ENCODE data around the gene SHISAL2B.

SHISAL2B gene

DNA sequence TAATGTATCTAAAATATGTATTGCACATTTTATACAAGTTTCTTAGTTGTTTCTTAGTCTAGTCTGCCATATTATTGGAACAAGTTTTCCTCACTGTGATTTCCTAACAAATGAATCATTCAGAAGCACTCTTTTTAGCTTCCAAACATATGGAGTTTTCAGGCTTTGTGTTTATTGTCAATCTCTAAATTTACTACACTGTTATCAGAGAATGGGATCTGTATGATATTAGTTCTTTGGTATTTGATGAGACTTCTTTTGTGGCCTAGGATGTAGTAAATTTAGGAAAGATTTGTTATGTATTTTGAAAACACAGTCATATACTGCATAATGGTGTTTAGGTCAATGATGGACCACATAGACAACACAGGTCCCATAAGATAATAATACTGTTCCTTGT lies 52.5 kb downstream of the SHISAL2B start:
- TF ChIP-seq, protein P1, sequence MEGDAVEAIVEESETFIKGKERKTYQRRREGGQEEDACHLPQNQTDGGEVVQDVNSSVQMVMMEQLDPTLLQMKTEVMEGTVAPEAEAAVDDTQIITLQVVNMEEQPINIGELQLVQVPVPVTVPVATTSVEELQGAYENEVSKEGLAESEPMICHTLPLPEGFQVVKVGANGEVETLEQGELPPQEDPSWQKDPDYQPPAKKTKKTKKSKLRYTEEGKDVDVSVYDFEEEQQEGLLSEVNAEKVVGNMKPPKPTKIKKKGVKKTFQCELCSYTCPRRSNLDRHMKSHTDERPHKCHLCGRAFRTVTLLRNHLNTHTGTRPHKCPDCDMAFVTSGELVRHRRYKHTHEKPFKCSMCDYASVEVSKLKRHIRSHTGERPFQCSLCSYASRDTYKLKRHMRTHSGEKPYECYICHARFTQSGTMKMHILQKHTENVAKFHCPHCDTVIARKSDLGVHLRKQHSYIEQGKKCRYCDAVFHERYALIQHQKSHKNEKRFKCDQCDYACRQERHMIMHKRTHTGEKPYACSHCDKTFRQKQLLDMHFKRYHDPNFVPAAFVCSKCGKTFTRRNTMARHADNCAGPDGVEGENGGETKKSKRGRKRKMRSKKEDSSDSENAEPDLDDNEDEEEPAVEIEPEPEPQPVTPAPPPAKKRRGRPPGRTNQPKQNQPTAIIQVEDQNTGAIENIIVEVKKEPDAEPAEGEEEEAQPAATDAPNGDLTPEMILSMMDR (IDR thresholded peaks at IDR 0.05), result no peak
- no peak overlapping the region for H3K27ac ChIP-seq
- no peak overlapping the region for H3K4me3 ChIP-seq (ENCODE audit: low read depth in 1 of 2, low read length in 1 of 2)
- H3K4me1 ChIP-seq (ENCODE audit: control insufficient read depth in 1 of 2, insufficient read depth in 1 of 2, low read depth in 1 of 2, low read length in 1 of 2), result no peaks in the 10 kb centered on the region
- H3K9me3 ChIP-seq, result no peaks in the 10 kb centered on the region
- H3K36me3 ChIP-seq, result peaks cover 27% of the 10 kb centered on the region
- no peaks in the 10 kb centered on the region for H3K27me3 ChIP-seq

DNA sequence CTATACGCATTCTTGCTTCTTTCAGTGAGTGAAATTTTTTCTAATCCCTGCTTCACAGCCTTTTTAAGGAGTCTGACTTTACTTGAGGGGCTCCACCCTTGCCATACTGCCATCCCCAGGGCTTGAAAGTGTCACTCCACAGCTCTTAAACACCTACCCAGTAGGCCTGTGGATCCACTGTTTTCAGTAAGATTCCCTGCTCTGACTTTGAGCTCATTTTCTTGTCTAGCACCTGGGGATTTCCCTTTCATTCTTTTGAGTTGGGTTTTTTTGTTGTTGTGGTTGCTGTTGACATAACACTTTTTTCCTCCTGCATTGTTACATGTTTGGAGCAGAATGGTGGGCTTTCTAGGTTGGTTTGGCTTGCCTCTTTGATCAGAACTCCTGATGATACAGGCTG lies 54.6 kb downstream of the SHISAL2B start:
- H3K36me3 ChIP-seq, result peaks cover 12% of the 10 kb centered on the region
- H3K27ac ChIP-seq, result no peak overlapping the region
- no peak overlapping the region for H3K4me3 ChIP-seq (ENCODE audit: low read depth in 1 of 2, low read length in 1 of 2)
- no peaks in the 10 kb centered on the region for H3K27me3 ChIP-seq
- no peaks in the 10 kb centered on the region for H3K9me3 ChIP-seq
- TF ChIP-seq, protein P1 (IDR thresholded peaks at IDR 0.05), result no peak
- H3K4me1 ChIP-seq (ENCODE audit: control insufficient read depth in 1 of 2, insufficient read depth in 1 of 2, low read depth in 1 of 2, low read length in 1 of 2), result no peaks in the 10 kb centered on the region

DNA sequence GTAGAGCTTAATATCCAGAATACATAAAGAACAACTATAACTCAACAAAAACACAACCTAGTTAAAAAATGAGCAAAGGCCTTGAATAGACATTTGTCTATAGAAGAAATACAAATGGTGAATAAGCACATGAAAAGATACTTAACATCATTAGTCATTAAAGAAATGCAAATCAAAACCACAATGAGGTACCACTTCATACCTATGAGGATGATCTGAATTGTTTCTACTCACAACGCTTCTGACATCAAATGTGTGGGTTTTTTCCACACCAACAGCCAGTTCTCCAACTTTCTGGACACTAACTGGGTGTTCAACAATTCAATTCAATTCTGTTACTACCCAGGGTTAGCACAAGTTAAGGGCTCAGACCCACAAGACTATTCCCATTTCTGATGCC lies 56.1 kb downstream of the SHISAL2B start:
- no peaks in the 10 kb centered on the region for H3K36me3 ChIP-seq
- peaks cover 14% of the 10 kb centered on the region in 2 experiments for H3K4me1 ChIP-seq (ENCODE audit: control insufficient read depth in 1 of 2, insufficient read depth in 1 of 2, low read depth in 1 of 2, low read length in 1 of 2)
- H3K27me3 ChIP-seq, result no peaks in the 10 kb centered on the region
- no peak overlapping the region for H3K4me3 ChIP-seq (ENCODE audit: low read depth in 1 of 2, low read length in 1 of 2)
- H3K9me3 ChIP-seq, result no peaks in the 10 kb centered on the region
- H3K27ac ChIP-seq, result no peak overlapping the region
- TF ChIP-seq, protein P1 (IDR thresholded peaks at IDR 0.05), result no peak

DNA sequence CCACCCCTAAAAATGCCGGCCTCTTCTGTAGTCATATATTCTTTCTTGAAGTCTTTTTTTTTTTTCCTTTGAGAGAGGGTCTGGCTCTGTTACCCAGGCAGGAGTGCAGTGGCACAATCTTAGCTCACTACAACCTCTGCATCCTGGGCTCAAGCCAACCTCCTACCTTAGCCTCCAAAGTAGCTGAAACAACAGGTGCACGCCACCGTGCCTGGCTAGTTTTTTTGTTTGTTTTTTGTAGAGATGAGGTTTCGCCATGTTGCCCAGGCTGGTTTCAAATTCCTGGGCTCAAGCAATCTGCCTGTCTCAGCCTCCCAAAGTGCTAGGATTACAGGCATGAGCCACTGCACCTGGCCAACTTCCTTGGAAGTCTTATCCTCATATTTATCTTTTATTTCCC lies 59.1 kb downstream of the SHISAL2B start:
- Histone ChIP-seq H3K27ac (no peak overlapping the region), H3K36me3 (peaks cover 11% of the 10 kb centered on the region), H3K27me3 (no peaks in the 10 kb centered on the region), H3K4me3 (ENCODE audit: low read depth in 1 of 2, low read length in 1 of 2) (no peak overlapping the region), H3K4me1 (ENCODE audit: control insufficient read depth in 1 of 2, insufficient read depth in 1 of 2, low read depth in 1 of 2, low read length in 1 of 2) (peaks cover 15% of the 10 kb centered on the region in 2 experiments), H3K9me3 (no peaks in the 10 kb centered on the region)
- TF ChIP-seq, protein P1 (IDR thresholded peaks at IDR 0.05), result no peak

DNA sequence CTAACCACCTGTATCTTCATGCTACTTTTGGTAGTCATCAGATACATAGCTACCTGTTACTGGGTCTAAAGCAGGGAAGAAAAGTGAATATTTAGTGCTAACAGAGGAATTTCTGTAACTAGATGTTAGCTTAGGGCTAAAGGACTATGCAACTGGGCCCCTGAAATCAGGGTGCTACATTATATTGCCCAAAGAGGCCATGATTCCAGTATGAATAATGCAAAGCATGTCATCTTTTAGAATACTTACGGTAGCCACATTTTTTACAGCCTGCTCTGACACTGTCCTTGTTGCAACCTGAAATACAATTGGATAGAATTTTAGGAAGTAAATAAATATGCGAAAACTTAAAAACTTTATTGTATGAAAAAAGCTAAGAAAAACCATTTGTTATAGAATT lies 63.8 kb downstream of the SHISAL2B start:
- TF ChIP-seq, protein P1 (IDR thresholded peaks at IDR 0.05), result no peak
- peaks cover 14% of the 10 kb centered on the region for H3K36me3 ChIP-seq
- peaks cover 15% of the 10 kb centered on the region in 2 experiments for H3K4me1 ChIP-seq (ENCODE audit: control insufficient read depth in 1 of 2, insufficient read depth in 1 of 2, low read depth in 1 of 2, low read length in 1 of 2)
- H3K4me3 ChIP-seq (ENCODE audit: low read depth in 1 of 2, low read length in 1 of 2), result no peak overlapping the region
- no peaks in the 10 kb centered on the region for H3K9me3 ChIP-seq
- no peaks in the 10 kb centered on the region for H3K27me3 ChIP-seq
- H3K27ac ChIP-seq, result no peak overlapping the region

DNA sequence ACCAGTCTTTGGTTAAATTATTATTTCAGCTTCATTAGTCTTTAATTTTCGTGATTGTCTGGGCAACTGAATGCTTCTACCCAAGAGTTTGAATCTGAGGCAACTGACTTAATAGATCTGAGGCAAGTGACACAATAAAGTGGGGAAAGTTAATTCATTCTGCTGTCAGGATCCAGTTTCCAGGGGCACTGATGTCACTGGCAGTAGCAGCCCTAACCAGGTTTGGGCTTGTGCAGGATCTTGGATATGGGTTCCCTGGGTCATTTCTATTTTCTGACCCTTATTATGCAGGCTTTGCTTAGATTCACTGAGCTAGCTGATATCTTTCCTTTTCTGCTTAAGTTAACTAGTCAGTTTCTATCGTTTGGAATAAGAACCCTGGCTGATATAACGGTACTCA lies 68.6 kb downstream of the SHISAL2B start:
- Histone ChIP-seq H3K27me3 (no peaks in the 10 kb centered on the region), H3K36me3 (peaks cover 12% of the 10 kb centered on the region), H3K9me3 (no peaks in the 10 kb centered on the region), H3K4me1 (ENCODE audit: control insufficient read depth in 1 of 2, insufficient read depth in 1 of 2, low read depth in 1 of 2, low read length in 1 of 2) (no peaks in the 10 kb centered on the region), H3K4me3 (ENCODE audit: low read depth in 1 of 2, low read length in 1 of 2) (no peak overlapping the region), H3K27ac (no peak overlapping the region)
- TF ChIP-seq, protein P1 (IDR thresholded peaks at IDR 0.05), result no peak
